SH-SY5Y (cell line): ENCODE measurements around the gene IDH1.

ENCODE experiments used
- GATA2 ChIP-seq: IDR thresholded peaks from 2 replicates; pipeline ENCODE4 v1.6.1; 2011; ENCODE audit warnings: mild to moderate bottlenecking, low read depth, low read length
- GATA3 ChIP-seq: IDR thresholded peaks from 2 replicates; pipeline ENCODE4 v1.6.1; 2011; ENCODE audit warnings: low read depth, mild to moderate bottlenecking, low read length, moderate library complexity

DNA sequence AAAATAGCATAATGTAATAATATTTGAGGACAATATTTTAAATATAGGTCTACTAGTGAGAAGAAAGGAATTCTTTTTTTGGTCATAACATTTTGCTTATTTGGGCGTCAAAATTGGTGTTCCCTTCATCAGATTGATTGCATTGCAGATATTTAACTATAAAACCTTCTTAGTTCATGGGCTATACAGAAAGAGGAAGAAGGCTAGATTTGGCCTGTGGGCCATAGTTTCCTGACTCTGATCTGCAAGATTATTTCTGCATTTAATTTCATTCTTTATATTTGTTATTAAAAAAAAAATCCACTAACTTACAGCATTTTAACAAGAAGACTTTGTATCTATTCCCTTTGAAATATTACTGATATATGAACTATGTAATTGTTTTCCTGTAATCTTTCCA, 43.1 kb upstream of the IDH1 start:
- TF ChIP-seq GATA2 (no peak), GATA3 (no peak)
